ENCODE results near the gene SLC25A20.

The SLC25A20 gene

DNA sequence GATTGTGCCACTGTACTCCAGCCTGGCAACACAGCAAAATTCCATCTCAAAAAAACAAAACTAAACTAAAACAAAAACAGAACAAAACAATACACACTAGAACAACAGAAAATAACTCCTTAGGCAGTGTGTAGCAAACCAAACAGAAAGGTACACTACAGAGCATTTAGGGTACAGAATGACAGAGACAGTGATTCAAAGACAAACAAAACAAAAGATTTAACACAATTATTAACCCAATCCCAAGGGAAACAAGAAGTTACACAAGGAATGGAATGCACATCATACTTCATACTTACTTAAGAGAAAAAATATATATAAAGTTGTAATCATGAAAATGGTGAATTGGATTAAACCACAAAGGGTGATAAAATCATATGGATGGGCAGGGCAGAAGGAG is 12.9 kb downstream of the SLC25A20 start:
- H3K9ac ChIP-seq: no peak overlapping the region
- peaks cover 7 to 57% (median 35%) of the 10 kb centered on the region in 11 experiments; a peak in 21 of 22 replicates for H3K36me3 ChIP-seq
- no peaks in the 10 kb centered on the region for H3K4me1 ChIP-seq
- no peaks in the 10 kb centered on the region for H3K27me3 ChIP-seq
- no peaks in the 10 kb centered on the region for H4K20me1 ChIP-seq
- H3K4me2 ChIP-seq: no peak overlapping the region
- no peak overlapping the region for H3K27ac ChIP-seq
- no peak for TF ChIP-seq Cebpa-rat (IDR thresholded peaks at IDR 0.05)
- H3K9me3 ChIP-seq (replicated peaks in 1 of 11): no peaks in the 10 kb centered on the region
- H3K4me3 ChIP-seq: no peak overlapping the region

DNA sequence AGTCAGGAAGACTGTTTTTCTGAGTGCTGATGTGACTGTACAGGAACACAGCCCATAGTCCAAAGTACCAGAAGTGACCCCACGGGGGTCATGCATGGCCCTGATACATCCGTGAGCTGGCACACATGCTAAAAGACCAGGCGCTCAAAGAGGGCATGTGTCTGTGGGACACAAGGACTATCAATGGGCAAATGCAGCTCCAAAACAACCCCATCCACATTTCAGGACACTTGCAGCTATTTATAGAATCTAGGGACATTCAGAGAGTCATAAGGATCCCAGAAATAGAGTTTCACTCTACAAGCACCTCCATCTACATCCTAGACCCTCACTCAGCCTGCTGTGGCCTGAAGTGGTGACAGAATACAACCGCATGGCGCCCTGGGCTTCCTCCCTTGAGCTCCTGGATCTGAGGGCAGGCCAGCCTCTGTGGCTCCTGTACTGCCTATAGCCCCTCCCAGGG is 17.0 kb downstream of the SLC25A20 start:
- H3K36me3 ChIP-seq: peaks cover 11 to 54% (median 38%) of the 10 kb centered on the region in 11 experiments; a peak in 20 of 22 replicates

DNA sequence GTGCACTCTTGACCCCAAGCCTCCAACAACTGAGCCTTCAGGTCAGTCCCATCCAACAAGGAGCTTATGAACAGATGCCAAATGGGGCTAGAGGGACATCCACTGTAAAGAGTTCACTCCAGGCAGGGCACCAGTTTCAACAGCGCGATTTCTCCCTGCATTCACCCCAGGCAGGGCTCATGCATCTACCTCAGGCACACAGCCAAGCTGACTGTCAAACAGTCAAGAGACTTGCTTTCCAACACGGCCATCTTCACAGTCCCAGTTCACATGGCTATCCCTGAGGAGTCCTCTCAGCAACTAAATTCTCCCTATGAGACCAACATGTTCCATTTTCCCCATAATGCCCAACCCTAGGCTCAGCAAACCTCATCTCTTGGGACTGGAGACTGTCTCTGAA is 17.7 kb downstream of the SLC25A20 start:
- TF ChIP-seq Cebpa-rat (IDR thresholded peaks at IDR 0.05): no peak
- Histone ChIP-seq H3K9me3 (replicated peaks in 1 of 11) (no peaks in the 10 kb centered on the region), H3K9ac (no peak overlapping the region), H3K4me1 (peaks cover 0 to 25% (median 2%) of the 10 kb centered on the region in 10 experiments; a peak in 7 of 20 replicates), H4K20me1 (no peaks in the 10 kb centered on the region), H3K27me3 (no peaks in the 10 kb centered on the region), H3K4me3 (no peak overlapping the region), H3K36me3 (peaks cover 11 to 54% (median 38%) of the 10 kb centered on the region in 11 experiments; a peak in 20 of 22 replicates), H3K4me2 (no peak overlapping the region), H3K27ac (no peak overlapping the region)

More for the DNA sequence above, 17.0 kb downstream of the SLC25A20 start:
- Histone ChIP-seq H3K4me3 (no peak overlapping the region), H3K4me1 (peaks cover 0 to 25% (median 2%) of the 10 kb centered on the region in 10 experiments; a peak in 7 of 20 replicates), H4K20me1 (no peaks in the 10 kb centered on the region), H3K9me3 (replicated peaks in 1 of 11) (no peaks in the 10 kb centered on the region), H3K9ac (no peak overlapping the region), H3K4me2 (no peak overlapping the region), H3K27ac (no peak overlapping the region), H3K27me3 (no peaks in the 10 kb centered on the region)
- no peak for TF ChIP-seq Cebpa-rat (IDR thresholded peaks at IDR 0.05)

DNA sequence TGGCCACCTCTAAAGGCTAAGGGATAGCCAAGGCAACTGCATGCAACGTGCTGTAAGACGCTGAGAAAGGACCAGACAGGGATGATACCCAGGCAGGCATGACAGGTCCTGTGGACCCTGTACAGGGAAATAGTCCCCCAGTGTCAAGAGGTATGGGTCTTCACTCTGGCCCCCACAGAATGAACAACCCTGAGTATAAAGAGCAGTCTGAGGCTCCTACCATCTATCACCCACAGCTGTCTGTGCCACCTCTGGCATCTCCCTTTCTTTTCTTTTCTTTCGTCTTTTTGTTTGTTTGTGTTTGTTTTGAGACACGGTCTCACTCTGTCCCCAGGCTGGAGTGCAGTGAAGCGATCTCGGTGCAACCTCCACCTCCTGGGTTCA is 18.7 kb downstream of the SLC25A20 start:
- no peak overlapping the region for H3K4me3 ChIP-seq
- H3K9ac ChIP-seq: no peak overlapping the region
- peaks cover 9 to 53% (median 35%) of the 10 kb centered on the region in 11 experiments; a peak in 20 of 22 replicates for H3K36me3 ChIP-seq
- no peak overlapping the region for H3K27ac ChIP-seq
- H3K4me1 ChIP-seq: peaks cover 0 to 25% (median 2%) of the 10 kb centered on the region in 10 experiments; a peak in 7 of 20 replicates
- no peaks in the 10 kb centered on the region for H4K20me1 ChIP-seq
- H3K4me2 ChIP-seq: peak overlapping the region in 2 of 11 experiments; percentile 55 to 58; a peak in 4 of 22 replicates
- TF ChIP-seq Cebpa-rat (IDR thresholded peaks at IDR 0.05): no peak
- no peaks in the 10 kb centered on the region for H3K9me3 ChIP-seq (replicated peaks in 1 of 11)
- no peaks in the 10 kb centered on the region for H3K27me3 ChIP-seq

DNA sequence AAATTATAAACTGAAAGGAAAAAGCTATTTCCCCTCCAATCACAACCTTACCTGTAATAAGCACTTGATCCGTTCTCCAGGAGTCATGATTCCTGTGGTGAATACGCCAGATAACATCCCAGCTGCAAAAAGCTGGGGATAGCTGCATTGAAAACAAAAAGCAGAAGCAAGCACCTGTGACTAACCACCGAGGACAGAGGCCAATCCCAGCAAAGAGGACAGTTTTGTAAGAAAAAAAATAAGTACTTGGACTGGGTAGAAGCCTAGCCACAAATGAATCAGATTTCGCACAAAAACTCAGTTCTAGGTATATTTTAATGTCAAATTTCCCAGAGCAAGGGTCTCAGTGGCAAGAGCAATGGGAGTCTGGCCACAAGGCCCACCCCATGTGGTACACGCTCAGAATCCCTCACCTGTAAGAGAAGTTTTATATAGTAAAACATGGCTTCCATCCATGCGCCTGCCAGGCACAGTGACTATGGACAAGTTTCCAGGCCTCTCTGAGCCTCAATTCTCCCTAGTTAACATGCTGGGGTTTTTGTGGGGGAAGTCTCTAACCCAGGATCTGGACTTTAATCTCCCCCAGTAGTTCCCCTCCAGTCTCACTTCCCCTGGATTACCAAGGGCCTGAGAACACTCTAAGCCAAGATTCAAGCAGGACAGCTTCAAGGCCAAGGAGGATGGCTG is 19.2 kb downstream of the SLC25A20 start:
- H3K4me3 ChIP-seq: no peak overlapping the region
- H3K4me2 ChIP-seq: peak overlapping the region in 2 of 11 experiments; percentile 55 to 58; a peak in 4 of 22 replicates
- H3K27me3 ChIP-seq: no peaks in the 10 kb centered on the region
- peaks cover 0 to 25% (median 2%) of the 10 kb centered on the region in 10 experiments; a peak in 7 of 20 replicates for H3K4me1 ChIP-seq
- peaks cover 7 to 51% (median 32%) of the 10 kb centered on the region in 11 experiments; a peak in 20 of 22 replicates for H3K36me3 ChIP-seq
- H3K27ac ChIP-seq: no peak overlapping the region
- H3K9me3 ChIP-seq (replicated peaks in 1 of 11): no peaks in the 10 kb centered on the region
- no peak for TF ChIP-seq Cebpa-rat (IDR thresholded peaks at IDR 0.05)
- H3K9ac ChIP-seq: no peak overlapping the region
- H4K20me1 ChIP-seq: no peaks in the 10 kb centered on the region

DNA sequence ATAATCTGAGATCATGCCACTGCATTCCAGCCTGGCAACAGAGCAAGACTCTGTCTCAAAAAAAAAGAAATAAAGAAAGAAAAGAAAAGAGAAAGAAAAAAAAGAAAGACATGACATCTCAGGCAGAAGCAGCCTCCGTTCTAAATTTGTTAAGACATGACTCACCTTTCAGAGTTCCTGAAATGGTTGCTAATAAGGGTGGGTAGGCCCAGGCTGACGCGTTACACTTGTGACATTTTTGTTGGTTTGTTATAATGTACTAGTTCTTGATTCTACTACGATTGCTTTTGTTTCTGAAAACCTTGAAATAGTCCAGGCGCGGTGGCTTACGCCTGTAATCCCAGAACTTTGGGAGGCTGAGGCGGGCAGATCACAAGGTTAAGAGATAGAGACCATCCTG is 21.0 kb downstream of the SLC25A20 start:
- no peak for TF ChIP-seq Cebpa-rat (IDR thresholded peaks at IDR 0.05)
- H3K4me2 ChIP-seq: peak overlapping the region in 2 of 11 experiments; percentile 12 to 37; a peak in 3 of 22 replicates
- H3K4me3 ChIP-seq: no peak overlapping the region
- H3K36me3 ChIP-seq: peaks cover 0 to 38% (median 26%) of the 10 kb centered on the region in 11 experiments; a peak in 16 of 22 replicates
- H3K27me3 ChIP-seq: no peaks in the 10 kb centered on the region
- no peak overlapping the region for H3K27ac ChIP-seq
- H3K9ac ChIP-seq: no peak overlapping the region
- peaks cover 0 to 25% (median 2%) of the 10 kb centered on the region in 10 experiments; a peak in 7 of 20 replicates for H3K4me1 ChIP-seq
- no peaks in the 10 kb centered on the region for H3K9me3 ChIP-seq (replicated peaks in 1 of 11)
- H4K20me1 ChIP-seq: no peaks in the 10 kb centered on the region

DNA sequence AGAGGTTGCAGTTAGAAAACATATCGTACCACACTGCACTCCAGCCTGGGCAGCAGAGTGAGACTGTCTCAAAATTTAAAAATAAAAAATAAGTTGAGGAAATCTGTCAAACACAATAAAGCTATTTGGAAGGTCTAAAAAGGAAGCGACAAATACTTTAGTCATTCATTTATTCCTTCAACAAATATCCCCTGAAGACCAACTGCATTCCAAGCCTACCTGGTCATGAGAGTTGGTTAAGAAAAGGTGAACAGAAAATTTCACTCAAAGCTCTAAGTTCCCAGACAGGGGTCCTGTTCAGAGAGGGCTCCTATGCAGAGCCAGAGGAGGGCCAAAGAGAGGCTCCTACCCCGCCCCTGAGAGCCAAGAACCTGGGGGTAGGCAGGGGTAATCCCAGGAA is 35.6 kb downstream of the SLC25A20 start:
- TF ChIP-seq Cebpa-rat (IDR thresholded peaks at IDR 0.05): no peak
- H3K4me1 ChIP-seq: peaks cover 0 to 13% (median 4%) of the 10 kb centered on the region in 10 experiments; a peak in 11 of 20 replicates
- H3K9ac ChIP-seq: no peak overlapping the region
- no peak overlapping the region for H3K4me2 ChIP-seq
- peaks cover 8 to 36% (median 24%) of the 10 kb centered on the region in 11 experiments; a peak in 19 of 22 replicates for H3K36me3 ChIP-seq
- no peaks in the 10 kb centered on the region for H3K27me3 ChIP-seq
- no peak overlapping the region for H3K4me3 ChIP-seq
- no peaks in the 10 kb centered on the region for H3K9me3 ChIP-seq (replicated peaks in 1 of 11)
- no peaks in the 10 kb centered on the region for H4K20me1 ChIP-seq
- H3K27ac ChIP-seq: no peak overlapping the region

DNA sequence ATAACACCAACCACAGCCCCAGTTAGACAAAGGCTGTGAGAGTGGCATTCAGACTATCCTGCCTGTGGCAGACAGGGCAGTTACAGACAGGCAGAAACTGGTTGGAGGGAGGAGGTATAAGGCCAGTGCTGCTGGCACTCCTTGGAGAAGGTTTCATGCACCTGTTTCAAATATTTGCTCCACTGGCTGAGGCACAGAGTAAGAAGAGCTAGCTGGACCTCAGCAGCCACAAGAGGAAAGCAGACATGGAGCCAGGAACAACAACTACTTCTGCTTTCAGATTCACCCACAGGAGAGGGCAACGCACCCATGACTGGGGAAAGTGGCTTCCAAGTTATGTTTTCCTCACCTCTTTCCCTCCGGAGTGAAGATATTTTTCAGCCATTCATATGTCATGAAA is 39.5 kb downstream of the SLC25A20 start:
- no peaks in the 10 kb centered on the region for H3K9me3 ChIP-seq (replicated peaks in 1 of 11)
- no peaks in the 10 kb centered on the region for H3K27me3 ChIP-seq

DNA sequence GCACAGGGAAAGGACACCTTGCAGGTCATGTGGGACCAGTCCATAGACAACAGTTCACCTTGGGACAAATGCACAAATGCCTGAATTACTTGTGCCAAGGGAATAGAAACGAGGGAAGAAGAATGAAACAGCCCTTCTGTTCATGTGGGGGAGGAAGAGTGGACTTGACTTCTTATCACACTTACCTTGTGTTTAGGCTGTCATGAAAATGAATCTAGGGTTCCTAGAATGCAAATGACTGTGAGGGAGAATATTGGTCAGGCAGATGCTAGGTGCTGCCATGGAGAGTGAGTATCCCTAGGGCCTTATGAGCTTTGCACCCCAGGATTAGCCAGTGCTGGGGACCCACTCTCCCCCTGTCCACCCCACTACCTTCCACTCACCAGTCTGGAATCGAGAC is 40.0 kb downstream of the SLC25A20 start:
- no peak overlapping the region for H3K9ac ChIP-seq
- no peak for TF ChIP-seq Cebpa-rat (IDR thresholded peaks at IDR 0.05)
- peaks cover 24 to 34% (median 27%) of the 10 kb centered on the region in 10 experiments for H3K4me1 ChIP-seq

More for the DNA sequence above, 39.5 kb downstream of the SLC25A20 start:
- Histone ChIP-seq H3K4me1 (peaks cover 19 to 29% (median 22%) of the 10 kb centered on the region in 10 experiments), H4K20me1 (no peaks in the 10 kb centered on the region; a peak in 1 of 22 replicates), H3K27ac (no peak overlapping the region), H3K9ac (no peak overlapping the region), H3K4me3 (no peak overlapping the region), H3K4me2 (peak overlapping the region in 4 of 11 experiments; percentile 27 to 57 (median 37); a peak in 7 of 22 replicates), H3K36me3 (peaks cover 10 to 46% (median 25%) of the 10 kb centered on the region in 11 experiments; a peak in 19 of 22 replicates)
- TF ChIP-seq Cebpa-rat (IDR thresholded peaks at IDR 0.05): no peak

More for the DNA sequence above, 40.0 kb downstream of the SLC25A20 start:
- H3K9me3 ChIP-seq (replicated peaks in 1 of 11): no peaks in the 10 kb centered on the region
- no peak overlapping the region for H3K4me3 ChIP-seq
- H4K20me1 ChIP-seq: no peaks in the 10 kb centered on the region; a peak in 1 of 22 replicates
- H3K36me3 ChIP-seq: peaks cover 10 to 46% (median 25%) of the 10 kb centered on the region in 11 experiments; a peak in 19 of 22 replicates
- peak overlapping the region in 4 of 11 experiments; percentile 27 to 57 (median 37); a peak in 5 of 22 replicates for H3K4me2 ChIP-seq
- H3K27ac ChIP-seq: no peak overlapping the region
- H3K27me3 ChIP-seq: no peaks in the 10 kb centered on the region

Data from BLaER1 treated with 17β-estradiol and CSF1 and Interleukin-3, amounts not matched to agents 10 nM and 100 nM (cell line).